Prostate gland (tissue), 2 donors: ENCODE results near the gene MMS19.
A peak's percentile ranks its signal among the peaks of the same experiment; 100 is the strongest.

Experiments
- POLR2A ChIP-seq: fragments of 450-650 bp; IDR thresholded peaks from one replicate; pipeline ENCODE4 v1.6.1; 2016; ENCODE audit warnings: antibody characterized with exemption, mild to moderate bottlenecking
- POLR2AphosphoS5 ChIP-seq: sonication (generic); formaldehyde crosslinking; IDR thresholded peaks from one replicate; pipeline ENCODE4 v1.6.1; 2017; ENCODE audit warnings: antibody characterized with exemption
- TF ChIP-seq, protein P1 (sequence below), 4 experiments: fragments of 200-600 bp in 2 of 4; fragments of 450-650 bp in 2 of 4; sonication (generic) in 2 of 4; IDR thresholded peaks; 1 replicate in 3 of 4; 2 replicates in 1 of 4; pipeline ENCODE4 v1.5.1; 2016 to 2019; ENCODE audit warnings: antibody characterized with exemption in 4 of 4, mild to moderate bottlenecking in 2 of 4, moderate library complexity in 2 of 4

GRCh38 chr10:97454330-97455036 lies 43.7 kb downstream of the MMS19 start:
- TF ChIP-seq, protein P1, sequence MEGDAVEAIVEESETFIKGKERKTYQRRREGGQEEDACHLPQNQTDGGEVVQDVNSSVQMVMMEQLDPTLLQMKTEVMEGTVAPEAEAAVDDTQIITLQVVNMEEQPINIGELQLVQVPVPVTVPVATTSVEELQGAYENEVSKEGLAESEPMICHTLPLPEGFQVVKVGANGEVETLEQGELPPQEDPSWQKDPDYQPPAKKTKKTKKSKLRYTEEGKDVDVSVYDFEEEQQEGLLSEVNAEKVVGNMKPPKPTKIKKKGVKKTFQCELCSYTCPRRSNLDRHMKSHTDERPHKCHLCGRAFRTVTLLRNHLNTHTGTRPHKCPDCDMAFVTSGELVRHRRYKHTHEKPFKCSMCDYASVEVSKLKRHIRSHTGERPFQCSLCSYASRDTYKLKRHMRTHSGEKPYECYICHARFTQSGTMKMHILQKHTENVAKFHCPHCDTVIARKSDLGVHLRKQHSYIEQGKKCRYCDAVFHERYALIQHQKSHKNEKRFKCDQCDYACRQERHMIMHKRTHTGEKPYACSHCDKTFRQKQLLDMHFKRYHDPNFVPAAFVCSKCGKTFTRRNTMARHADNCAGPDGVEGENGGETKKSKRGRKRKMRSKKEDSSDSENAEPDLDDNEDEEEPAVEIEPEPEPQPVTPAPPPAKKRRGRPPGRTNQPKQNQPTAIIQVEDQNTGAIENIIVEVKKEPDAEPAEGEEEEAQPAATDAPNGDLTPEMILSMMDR (IDR thresholded peaks at IDR 0.05), result no peak
- TF ChIP-seq POLR2AphosphoS5 (peak; percentile 41), POLR2A (no peak)
